Measurements from ENCODE around the gene ACOT12.

DNA sequence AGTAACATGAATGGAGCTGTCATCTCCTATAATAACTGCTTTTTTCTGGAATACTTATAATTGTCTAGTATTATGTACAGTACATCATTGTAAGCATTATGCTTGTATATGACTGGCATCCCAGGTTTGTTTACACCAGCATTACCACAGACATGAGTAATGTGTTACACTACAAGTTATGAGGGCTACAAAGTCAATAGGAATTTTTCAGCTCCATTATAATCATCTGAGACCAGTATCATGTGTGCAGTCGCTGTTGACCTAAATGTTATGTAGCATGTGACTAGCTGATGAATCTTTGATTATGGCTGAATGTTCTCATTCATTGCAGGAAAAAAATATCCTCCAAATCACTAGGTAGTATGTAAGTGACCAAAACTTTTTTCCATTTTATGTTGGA lies 90.4 kb downstream of the ACOT12 start:
- TF ChIP-seq, protein P1, sequence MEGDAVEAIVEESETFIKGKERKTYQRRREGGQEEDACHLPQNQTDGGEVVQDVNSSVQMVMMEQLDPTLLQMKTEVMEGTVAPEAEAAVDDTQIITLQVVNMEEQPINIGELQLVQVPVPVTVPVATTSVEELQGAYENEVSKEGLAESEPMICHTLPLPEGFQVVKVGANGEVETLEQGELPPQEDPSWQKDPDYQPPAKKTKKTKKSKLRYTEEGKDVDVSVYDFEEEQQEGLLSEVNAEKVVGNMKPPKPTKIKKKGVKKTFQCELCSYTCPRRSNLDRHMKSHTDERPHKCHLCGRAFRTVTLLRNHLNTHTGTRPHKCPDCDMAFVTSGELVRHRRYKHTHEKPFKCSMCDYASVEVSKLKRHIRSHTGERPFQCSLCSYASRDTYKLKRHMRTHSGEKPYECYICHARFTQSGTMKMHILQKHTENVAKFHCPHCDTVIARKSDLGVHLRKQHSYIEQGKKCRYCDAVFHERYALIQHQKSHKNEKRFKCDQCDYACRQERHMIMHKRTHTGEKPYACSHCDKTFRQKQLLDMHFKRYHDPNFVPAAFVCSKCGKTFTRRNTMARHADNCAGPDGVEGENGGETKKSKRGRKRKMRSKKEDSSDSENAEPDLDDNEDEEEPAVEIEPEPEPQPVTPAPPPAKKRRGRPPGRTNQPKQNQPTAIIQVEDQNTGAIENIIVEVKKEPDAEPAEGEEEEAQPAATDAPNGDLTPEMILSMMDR (IDR thresholded peaks at IDR 0.05; ENCODE audit: extremely low read depth in 1 of 2, insufficient read depth in 1 of 2, low read depth in 1 of 2, low read length in 2 of 2) = no peak
- TF ChIP-seq EZH2 (IDR thresholded peaks at IDR 0.05; ENCODE audit: borderline replicate concordance, low read depth, low read length, severe bottlenecking) (no peak), POLR2A (IDR thresholded peaks at IDR 0.05; ENCODE audit: low read depth, low read length) (no peak), JUN (IDR thresholded peaks at IDR 0.05; ENCODE audit: borderline replicate concordance, insufficient read depth, insufficient read length, low read depth) (no peak), POLR2AphosphoS5 (IDR thresholded peaks at IDR 0.05; ENCODE audit: insufficient read depth, low read depth, low read length) (no peak), GATA2 (IDR thresholded peaks at IDR 0.05; ENCODE audit: insufficient read depth, insufficient read length, low read depth, low read length) (no peak), FOS (IDR thresholded peaks at IDR 0.05; ENCODE audit: borderline replicate concordance, insufficient read depth, low read length) (no peak), MYC (IDR thresholded peaks at IDR 0.05; ENCODE audit: low read depth, low read length) (no peak)
- TF ChIP-seq, protein P2, sequence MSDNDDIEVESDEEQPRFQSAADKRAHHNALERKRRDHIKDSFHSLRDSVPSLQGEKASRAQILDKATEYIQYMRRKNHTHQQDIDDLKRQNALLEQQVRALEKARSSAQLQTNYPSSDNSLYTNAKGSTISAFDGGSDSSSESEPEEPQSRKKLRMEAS (IDR thresholded peaks at IDR 0.05; ENCODE audit: insufficient read depth, insufficient read length) = no peak
